PC-9 (cell line): ENCODE data around the gene TOX2. TPM values are rescaled to one million over a fixed set of nuclear protein-coding genes. Genes with fewer than 3 reads are reported as not detected.

ENCODE experiments used
- BruUV-seq: library from RNA; stranded (reverse); fragments of 400-500 nt; replicated peaks from 2 replicates; lab custom pipeline; 2021; lab: Mats Ljungman, UMichigan
- CTCF ChIA-PET: fragments of 300-600 bp; sonication (Branson Sonifier 250); formaldehyde crosslinking; loops from one replicate; lab custom pipeline; 2022; ENCODE audit warnings: antibody characterized with exemption; lab: Charles Lee
- POLR2A ChIA-PET: fragments of 300-600 bp; sonication (Branson Sonifier 250); formaldehyde crosslinking; loops from one replicate; lab custom pipeline; 2022; ENCODE audit warnings: antibody characterized with exemption; ENCODE audit not compliant: unreplicated experiment; lab: Charles Lee
- DNase-seq, 2 experiments: peaks; one replicate each; pipeline versions ENCODE4 v3.0.0 to v3.0.0-alpha.2; 2015 to 2022; ENCODE audit warnings: mixed read lengths in 1 of 2
- H2AFZ ChIP-seq: fragments of 200-600 bp; sonication (generic); 2 replicates; pipeline ENCODE4 v1.8.1; 2017; ENCODE audit warnings: antibody characterized with exemption
- H3F3A ChIP-seq: fragments of 200-600 bp; sonication (generic); 2 replicates; pipeline ENCODE4 v1.8.1; 2017; ENCODE audit warnings: antibody characterized with exemption, mild to moderate bottlenecking, low read depth; ENCODE audit not compliant: insufficient read depth
- H3K27ac ChIP-seq: fragments of 200-600 bp; sonication (generic); 2 replicates; pipeline ENCODE4 v1.6.1; 2016; ENCODE audit warnings: mixed run types
- H3K27me3 ChIP-seq: fragments of 200-600 bp; sonication (generic); 2 replicates; pipeline ENCODE4 v1.6.1; 2016; ENCODE audit warnings: low read depth, mixed run types; ENCODE audit not compliant: insufficient read depth
- H3K36me3 ChIP-seq: fragments of 200-600 bp; sonication (generic); 2 replicates; pipeline ENCODE4 v1.6.1; 2016; ENCODE audit warnings: low read depth, mixed run types
- H3K4me1 ChIP-seq: fragments of 200-600 bp; sonication (generic); replicated peaks from 2 replicates; pipeline ENCODE4 v1.6.1; 2016; ENCODE audit warnings: mixed run types; ENCODE audit not compliant: insufficient read depth
- H3K4me2 ChIP-seq: fragments of 200-600 bp; sonication (generic); 2 replicates; pipeline ENCODE4 v1.6.1; 2017; ENCODE audit warnings: mixed run types
- H3K4me3 ChIP-seq: fragments of 200-600 bp; sonication (generic); 2 replicates; pipeline ENCODE4 v1.6.1; 2016; ENCODE audit warnings: mixed run types
- H3K79me2 ChIP-seq: fragments of 200-600 bp; sonication (generic); 2 replicates; pipeline ENCODE4 v1.6.1; 2017; ENCODE audit warnings: low read depth, mixed run types
- H3K9me2 ChIP-seq: fragments of 200-600 bp; sonication (generic); 2 replicates; pipeline ENCODE4 v1.8.1; 2017; ENCODE audit warnings: mild to moderate bottlenecking; ENCODE audit not compliant: insufficient read depth
- H3K9me3 ChIP-seq: fragments of 200-600 bp; sonication (generic); 2 replicates; pipeline ENCODE4 v1.8.1; 2016; ENCODE audit warnings: low read depth; ENCODE audit not compliant: insufficient read depth
- H4K20me1 ChIP-seq: fragments of 200-600 bp; sonication (generic); 2 replicates; pipeline ENCODE4 v1.8.1; 2017; ENCODE audit not compliant: insufficient read depth
- EZH2 ChIP-seq: fragments of 200-600 bp; sonication (generic); IDR thresholded peaks from 2 replicates; pipeline ENCODE4 v1.8.0; 2017; ENCODE audit warnings: antibody characterized with exemption, low read depth
- intact Hi-C: fragments of 100-400 bp; cut with micrococcal nuclease; formaldehyde crosslinking; loops from one replicate; pipeline ENCODE4 v1.10.0; 2022; ENCODE audit not compliant: unreplicated experiment
- total RNA-seq: library from RNA; stranded (reverse); gene quantifications from 2 replicates; pipeline ENCODE4 v1.2.3, GENCODE V29; 2021
- TF ChIP-seq, protein P1 (sequence below): fragments of 200-600 bp; sonication (generic); conservative IDR thresholded peaks from 2 replicates; pipeline ENCODE4 v1.6.1; 2017; ENCODE audit warnings: mixed run types, antibody characterized with exemption, mild to moderate bottlenecking, moderate library complexity

TOX2 gene
- total RNA-seq, 1 experiment from 2014 or later = 30.1 TPM

DNA sequence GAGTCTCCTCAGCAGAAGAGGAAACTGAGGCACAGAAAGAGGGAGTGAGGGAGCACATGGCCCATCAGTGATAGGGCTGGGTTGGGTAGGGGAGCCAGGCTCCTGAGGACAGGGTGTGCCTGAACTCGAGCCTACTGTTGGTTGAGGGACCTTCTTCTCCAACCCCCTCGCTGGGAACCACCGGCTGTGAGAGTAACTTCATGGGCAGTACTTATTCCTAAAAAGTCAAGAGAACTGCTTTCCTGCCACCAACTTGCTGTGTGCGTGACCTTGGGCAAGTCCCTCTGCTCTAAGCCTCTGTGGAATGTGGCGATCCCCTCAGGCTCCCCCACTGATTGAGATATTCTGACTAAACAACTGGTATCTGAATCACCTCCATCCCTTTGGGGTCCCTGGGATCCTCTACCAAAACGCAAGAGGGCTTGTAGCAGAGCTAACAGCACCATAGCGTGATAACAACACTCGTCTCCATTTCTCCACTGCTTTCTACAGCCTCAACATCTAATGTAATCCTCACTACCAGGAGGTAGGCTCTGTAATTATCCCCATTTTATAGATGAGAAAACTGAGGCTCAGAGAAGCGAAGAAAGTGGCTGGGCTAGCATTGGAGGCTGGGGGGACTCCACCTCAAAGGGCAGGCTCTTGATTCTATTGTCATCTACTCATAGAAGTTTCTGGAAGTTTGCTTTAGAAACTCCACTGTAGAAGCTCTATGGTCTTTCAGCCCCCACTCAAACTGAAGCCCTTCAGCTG lies 196.3 kb downstream of the TOX2 start:
- H3K27ac ChIP-seq = no peak overlapping the region
- no peak overlapping the region for H3K4me2 ChIP-seq
- H3K36me3 ChIP-seq = no peaks in the 10 kb centered on the region
- peaks cover 17% of the 10 kb centered on the region; the same call in 1 of the 2 replicates for H3K9me3 ChIP-seq
- TF ChIP-seq, protein P1, sequence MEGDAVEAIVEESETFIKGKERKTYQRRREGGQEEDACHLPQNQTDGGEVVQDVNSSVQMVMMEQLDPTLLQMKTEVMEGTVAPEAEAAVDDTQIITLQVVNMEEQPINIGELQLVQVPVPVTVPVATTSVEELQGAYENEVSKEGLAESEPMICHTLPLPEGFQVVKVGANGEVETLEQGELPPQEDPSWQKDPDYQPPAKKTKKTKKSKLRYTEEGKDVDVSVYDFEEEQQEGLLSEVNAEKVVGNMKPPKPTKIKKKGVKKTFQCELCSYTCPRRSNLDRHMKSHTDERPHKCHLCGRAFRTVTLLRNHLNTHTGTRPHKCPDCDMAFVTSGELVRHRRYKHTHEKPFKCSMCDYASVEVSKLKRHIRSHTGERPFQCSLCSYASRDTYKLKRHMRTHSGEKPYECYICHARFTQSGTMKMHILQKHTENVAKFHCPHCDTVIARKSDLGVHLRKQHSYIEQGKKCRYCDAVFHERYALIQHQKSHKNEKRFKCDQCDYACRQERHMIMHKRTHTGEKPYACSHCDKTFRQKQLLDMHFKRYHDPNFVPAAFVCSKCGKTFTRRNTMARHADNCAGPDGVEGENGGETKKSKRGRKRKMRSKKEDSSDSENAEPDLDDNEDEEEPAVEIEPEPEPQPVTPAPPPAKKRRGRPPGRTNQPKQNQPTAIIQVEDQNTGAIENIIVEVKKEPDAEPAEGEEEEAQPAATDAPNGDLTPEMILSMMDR = no peak
- TF ChIP-seq EZH2 = no peak
- H4K20me1 ChIP-seq = no peaks in the 10 kb centered on the region
- H3K9me2 ChIP-seq = no peaks in the 10 kb centered on the region
- POLR2A ChIA-PET = no interaction called here
- H3K4me3 ChIP-seq = no peak overlapping the region
- H2AFZ ChIP-seq = no peak overlapping the region
- no peaks in the 10 kb centered on the region for H3K4me1 ChIP-seq
- no TSS peak for BruUV-seq
- H3K27me3 ChIP-seq = no peaks in the 10 kb centered on the region
- peaks cover 6% of the 10 kb centered on the region; the same call in 1 of the 2 replicates for H3F3A ChIP-seq
- DNase-seq = no peak
- CTCF ChIA-PET = interaction anchor here (0.7 kb wide), 1 partner anchor 41 kb away, joined by 4 read pairs; no protein-coding TSS in a partner anchor
- no peaks in the 10 kb centered on the region for H3K79me2 ChIP-seq
- intact Hi-C loops = loop anchor here (10.0 kb wide), 1 partner anchor 504 kb away; no protein-coding TSS in a partner anchor

DNA sequence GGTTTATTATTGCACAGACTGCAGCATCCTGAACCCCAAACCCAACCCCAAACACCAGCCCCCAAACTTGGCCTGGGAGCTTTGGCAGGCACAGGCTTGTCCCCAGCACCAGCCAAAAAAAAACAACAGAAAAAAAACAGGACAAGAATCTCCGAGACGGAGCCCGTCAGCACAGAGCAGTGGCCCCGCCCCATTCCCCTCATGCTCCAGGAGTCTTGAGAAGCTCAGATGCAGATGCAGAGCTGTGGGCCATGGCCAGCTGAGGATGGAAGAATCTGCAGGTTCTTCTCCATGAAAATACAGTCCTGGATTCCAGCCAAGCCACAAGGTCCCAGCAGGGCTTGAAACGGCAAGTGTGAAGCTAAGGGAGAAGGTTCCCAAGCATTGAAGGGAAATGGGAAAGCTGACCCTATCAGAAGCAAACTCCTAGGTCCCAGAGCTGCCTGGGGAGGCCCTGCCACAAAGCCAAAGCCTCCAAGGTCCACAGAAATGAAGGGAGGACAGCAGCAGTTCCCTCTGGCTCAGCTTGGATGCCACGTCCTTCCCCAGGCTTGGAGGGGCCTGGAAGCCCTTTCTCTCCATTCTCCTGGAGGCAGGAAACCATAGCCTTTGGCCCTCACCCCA lies 197.2 kb downstream of the TOX2 start:
- TF ChIP-seq, protein P1 = no peak
- TF ChIP-seq EZH2 = no peak
- H3K79me2 ChIP-seq = no peaks in the 10 kb centered on the region
- no peak overlapping the region for H3K4me2 ChIP-seq
- DNase-seq = no peak
- H3K36me3 ChIP-seq = no peaks in the 10 kb centered on the region
- H3K27me3 ChIP-seq = no peaks in the 10 kb centered on the region
- no peaks in the 10 kb centered on the region for H4K20me1 ChIP-seq
- POLR2A ChIA-PET = interaction anchor here (0.6 kb wide), 1 partner anchor 41 kb away, joined by 7 read pairs; no protein-coding TSS in a partner anchor
- no TSS peak for BruUV-seq
- no peak overlapping the region for H3K27ac ChIP-seq
- peaks cover 17% of the 10 kb centered on the region; the same call in 1 of the 2 replicates for H3K9me3 ChIP-seq
- peaks cover 6% of the 10 kb centered on the region; the same call in 1 of the 2 replicates for H3F3A ChIP-seq
- peaks cover 1% of the 10 kb centered on the region; the same call in 1 of the 2 replicates for H3K4me1 ChIP-seq
- no peak overlapping the region for H3K4me3 ChIP-seq
- no peaks in the 10 kb centered on the region for H3K9me2 ChIP-seq
- CTCF ChIA-PET = interaction anchor here (0.5 to 0.7 kb wide), 2 partner anchors 40 to 954 kb away, joined by 3 to 4 read pairs; no protein-coding TSS in a partner anchor
- no peak overlapping the region for H2AFZ ChIP-seq
- intact Hi-C loops = loop anchor here (10.0 kb wide), 1 partner anchor 503 kb away; no protein-coding TSS in a partner anchor

DNA sequence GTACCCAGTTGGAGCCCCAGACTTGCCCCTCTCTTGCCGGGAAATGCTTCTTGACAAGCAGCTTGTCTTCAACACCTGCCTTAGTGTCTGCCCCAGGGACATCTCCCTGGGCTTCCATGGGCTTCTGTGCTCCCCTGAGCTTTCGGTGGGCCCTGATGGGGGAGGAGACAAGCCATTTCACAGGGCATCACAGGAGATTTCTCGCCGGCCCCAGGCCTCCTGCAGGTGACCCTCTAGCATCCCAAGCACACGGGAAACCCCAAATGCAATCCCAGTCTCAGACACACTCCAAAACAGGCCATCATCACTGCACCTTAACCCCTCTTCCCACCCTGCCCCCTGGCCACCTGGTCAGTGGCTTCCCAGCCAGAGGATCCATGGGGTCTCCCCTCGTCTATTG lies 197.8 kb downstream of the TOX2 start:
- ChIA-PET POLR2A (interaction anchor here (0.6 kb wide), 1 partner anchor 41 kb away, joined by 7 read pairs; no protein-coding TSS in a partner anchor), CTCF (interaction anchor here (0.5 kb wide), 1 partner anchor 954 kb away, joined by 3 read pairs; no protein-coding TSS in a partner anchor)
- H3K27me3 ChIP-seq = no peaks in the 10 kb centered on the region
- no peak overlapping the region for H3K27ac ChIP-seq
- peaks cover 17% of the 10 kb centered on the region; the same call in 1 of the 2 replicates for H3K9me3 ChIP-seq
- DNase-seq = no peak
- peaks cover 11% of the 10 kb centered on the region; the same call in 1 of the 2 replicates for H3F3A ChIP-seq
- no peaks in the 10 kb centered on the region for H3K9me2 ChIP-seq
- TF ChIP-seq, protein P1 = no peak
- no peak for TF ChIP-seq EZH2
- H3K4me2 ChIP-seq = no peak overlapping the region
- H3K4me3 ChIP-seq = no peak overlapping the region
- intact Hi-C loops = loop anchor here (10.0 kb wide), 1 partner anchor 502 kb away; no protein-coding TSS in a partner anchor
- H3K79me2 ChIP-seq = no peaks in the 10 kb centered on the region
- H3K4me1 ChIP-seq = peaks cover 7% of the 10 kb centered on the region; the same call in 1 of the 2 replicates
- no TSS peak for BruUV-seq
- no peaks in the 10 kb centered on the region for H4K20me1 ChIP-seq
- H3K36me3 ChIP-seq = no peaks in the 10 kb centered on the region
- H2AFZ ChIP-seq = no peak overlapping the region
